Measurements from ENCODE around the gene HYDIN.
"Not testable (repeated sequence)": the region's sequence is repeated elsewhere in the genome, so short reads cannot be mapped to it uniquely, and the experiment has no call there.

DNA sequence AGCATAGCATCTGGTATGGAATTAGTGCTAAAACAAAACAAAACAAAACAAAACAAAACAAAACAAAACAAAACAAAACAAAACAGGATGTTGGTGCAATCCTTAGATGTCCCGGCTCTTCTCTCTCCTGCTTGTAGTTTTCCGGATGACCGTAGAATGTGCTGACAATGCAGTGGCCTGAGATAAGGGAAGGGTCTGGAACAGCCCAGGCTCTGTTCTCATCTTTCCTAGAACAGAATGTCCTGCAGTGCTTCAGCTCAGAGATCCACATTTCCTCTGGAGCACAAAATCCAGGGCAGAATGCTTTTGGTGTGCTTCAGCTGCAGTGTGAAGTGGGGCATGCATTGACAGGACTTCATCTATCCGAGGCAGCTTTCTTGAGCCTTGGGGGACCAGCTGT is 345.9 kb downstream of the HYDIN start:
- TF ChIP-seq NR2C1 (IDR thresholded peaks at IDR 0.05); NR2C1 (tag; IDR thresholded peaks at IDR 0.05); RBBP5 (IDR thresholded peaks at IDR 0.05; ENCODE audit: borderline replicate concordance, insufficient read depth, low read length, poor library complexity, severe bottlenecking); POU5F1 (IDR thresholded peaks at IDR 0.05; ENCODE audit: borderline replicate concordance, low read depth, low read length, partially characterized antibody); TRIM28 (IDR thresholded peaks at IDR 0.05); EP300 (IDR thresholded peaks at IDR 0.05; ENCODE audit: low read length); STAT5A (IDR thresholded peaks at IDR 0.05; ENCODE audit: borderline replicate concordance, low read length); RB1 (IDR thresholded peaks at IDR 0.05; ENCODE audit: low read depth); SMC3 (conservative IDR thresholded peaks at IDR 0.05; ENCODE audit: insufficient read depth, low read depth, low read length); GABPA (tag; conservative IDR thresholded peaks at IDR 0.05; ENCODE audit: low read depth); HNRNPH1 (optimal IDR thresholded peaks at IDR 0.05; ENCODE audit: low read depth, low read length); ZNF324 (CRISPR knock-in tag; IDR thresholded peaks at IDR 0.05): not testable (repeated sequence)
- TF ChIP-seq, protein P1, sequence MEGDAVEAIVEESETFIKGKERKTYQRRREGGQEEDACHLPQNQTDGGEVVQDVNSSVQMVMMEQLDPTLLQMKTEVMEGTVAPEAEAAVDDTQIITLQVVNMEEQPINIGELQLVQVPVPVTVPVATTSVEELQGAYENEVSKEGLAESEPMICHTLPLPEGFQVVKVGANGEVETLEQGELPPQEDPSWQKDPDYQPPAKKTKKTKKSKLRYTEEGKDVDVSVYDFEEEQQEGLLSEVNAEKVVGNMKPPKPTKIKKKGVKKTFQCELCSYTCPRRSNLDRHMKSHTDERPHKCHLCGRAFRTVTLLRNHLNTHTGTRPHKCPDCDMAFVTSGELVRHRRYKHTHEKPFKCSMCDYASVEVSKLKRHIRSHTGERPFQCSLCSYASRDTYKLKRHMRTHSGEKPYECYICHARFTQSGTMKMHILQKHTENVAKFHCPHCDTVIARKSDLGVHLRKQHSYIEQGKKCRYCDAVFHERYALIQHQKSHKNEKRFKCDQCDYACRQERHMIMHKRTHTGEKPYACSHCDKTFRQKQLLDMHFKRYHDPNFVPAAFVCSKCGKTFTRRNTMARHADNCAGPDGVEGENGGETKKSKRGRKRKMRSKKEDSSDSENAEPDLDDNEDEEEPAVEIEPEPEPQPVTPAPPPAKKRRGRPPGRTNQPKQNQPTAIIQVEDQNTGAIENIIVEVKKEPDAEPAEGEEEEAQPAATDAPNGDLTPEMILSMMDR (IDR thresholded peaks at IDR 0.05 in 2 of 3, conservative IDR thresholded peaks at IDR 0.05 in 1 of 3; ENCODE audit: insufficient read depth in 2 of 3, low read depth in 1 of 3, low read length in 3 of 3): not testable (repeated sequence)
- TF ChIP-seq, protein P2, sequence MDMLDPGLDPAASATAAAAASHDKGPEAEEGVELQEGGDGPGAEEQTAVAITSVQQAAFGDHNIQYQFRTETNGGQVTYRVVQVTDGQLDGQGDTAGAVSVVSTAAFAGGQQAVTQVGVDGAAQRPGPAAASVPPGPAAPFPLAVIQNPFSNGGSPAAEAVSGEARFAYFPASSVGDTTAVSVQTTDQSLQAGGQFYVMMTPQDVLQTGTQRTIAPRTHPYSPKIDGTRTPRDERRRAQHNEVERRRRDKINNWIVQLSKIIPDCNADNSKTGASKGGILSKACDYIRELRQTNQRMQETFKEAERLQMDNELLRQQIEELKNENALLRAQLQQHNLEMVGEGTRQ (CRISPR knock-in tag; IDR thresholded peaks at IDR 0.05): not testable (repeated sequence)
- TF ChIP-seq, protein P3, sequence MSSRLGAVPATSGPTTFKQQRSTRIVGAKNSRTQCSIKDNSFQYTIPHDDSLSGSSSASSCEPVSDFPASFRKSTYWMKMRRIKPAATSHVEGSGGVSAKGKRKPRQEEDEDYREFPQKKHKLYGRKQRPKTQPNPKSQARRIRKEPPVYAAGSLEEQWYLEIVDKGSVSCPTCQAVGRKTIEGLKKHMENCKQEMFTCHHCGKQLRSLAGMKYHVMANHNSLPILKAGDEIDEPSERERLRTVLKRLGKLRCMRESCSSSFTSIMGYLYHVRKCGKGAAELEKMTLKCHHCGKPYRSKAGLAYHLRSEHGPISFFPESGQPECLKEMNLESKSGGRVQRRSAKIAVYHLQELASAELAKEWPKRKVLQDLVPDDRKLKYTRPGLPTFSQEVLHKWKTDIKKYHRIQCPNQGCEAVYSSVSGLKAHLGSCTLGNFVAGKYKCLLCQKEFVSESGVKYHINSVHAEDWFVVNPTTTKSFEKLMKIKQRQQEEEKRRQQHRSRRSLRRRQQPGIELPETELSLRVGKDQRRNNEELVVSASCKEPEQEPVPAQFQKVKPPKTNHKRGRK (tag; IDR thresholded peaks at IDR 0.05): not testable (repeated sequence)
